ENCODE data around the gene TFAP2A. TPM values are rescaled to one million over a fixed set of nuclear protein-coding genes. Genes with fewer than 3 reads are reported as not detected.

TFAP2A gene
- total and polyA plus RNA-seq, 12 donors = 0.18 to 0.84 (median 0.49) TPM; not detected in 2

DNA sequence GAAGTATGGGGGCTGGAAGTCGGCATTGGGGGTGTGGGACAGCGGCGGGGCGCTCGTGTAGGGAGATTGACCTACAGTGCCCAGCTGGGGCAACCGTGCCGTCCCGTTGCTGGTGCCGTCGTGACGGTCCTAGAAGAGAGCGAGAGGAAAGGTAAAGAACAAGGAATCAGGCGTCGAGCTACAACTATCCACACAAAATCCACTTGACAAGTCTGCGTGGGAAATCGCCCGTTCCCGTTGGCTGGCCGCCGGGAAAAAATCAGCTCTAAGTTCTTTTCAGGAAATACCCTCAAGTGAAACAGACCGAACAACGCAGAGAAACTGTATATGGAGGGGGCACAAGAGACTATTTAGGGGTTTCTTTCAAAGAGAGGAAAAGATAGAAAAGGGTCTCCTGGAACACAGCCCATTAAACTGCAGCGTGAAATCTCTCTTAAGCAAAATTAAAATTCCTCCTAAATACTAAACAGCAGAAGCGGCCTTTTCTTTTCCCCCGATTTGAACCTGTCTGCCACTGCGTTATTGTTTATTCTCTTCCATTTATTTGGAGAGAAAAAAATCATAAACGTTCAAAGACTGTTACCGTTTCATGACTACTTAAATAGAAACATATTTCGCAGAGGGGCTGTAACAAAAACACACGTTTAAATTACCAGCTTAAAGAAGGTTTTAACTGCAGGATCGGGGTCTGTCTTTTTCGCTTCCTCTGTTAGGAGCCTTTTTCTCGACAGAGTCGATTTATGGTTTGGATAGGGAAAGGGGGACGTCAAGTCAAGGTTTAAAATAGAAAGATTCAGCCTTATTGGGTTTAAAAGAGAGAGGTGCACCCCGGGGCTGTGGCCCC lies 4.4 kb downstream of the TFAP2A start:
- TF ChIP-seq, protein P1, sequence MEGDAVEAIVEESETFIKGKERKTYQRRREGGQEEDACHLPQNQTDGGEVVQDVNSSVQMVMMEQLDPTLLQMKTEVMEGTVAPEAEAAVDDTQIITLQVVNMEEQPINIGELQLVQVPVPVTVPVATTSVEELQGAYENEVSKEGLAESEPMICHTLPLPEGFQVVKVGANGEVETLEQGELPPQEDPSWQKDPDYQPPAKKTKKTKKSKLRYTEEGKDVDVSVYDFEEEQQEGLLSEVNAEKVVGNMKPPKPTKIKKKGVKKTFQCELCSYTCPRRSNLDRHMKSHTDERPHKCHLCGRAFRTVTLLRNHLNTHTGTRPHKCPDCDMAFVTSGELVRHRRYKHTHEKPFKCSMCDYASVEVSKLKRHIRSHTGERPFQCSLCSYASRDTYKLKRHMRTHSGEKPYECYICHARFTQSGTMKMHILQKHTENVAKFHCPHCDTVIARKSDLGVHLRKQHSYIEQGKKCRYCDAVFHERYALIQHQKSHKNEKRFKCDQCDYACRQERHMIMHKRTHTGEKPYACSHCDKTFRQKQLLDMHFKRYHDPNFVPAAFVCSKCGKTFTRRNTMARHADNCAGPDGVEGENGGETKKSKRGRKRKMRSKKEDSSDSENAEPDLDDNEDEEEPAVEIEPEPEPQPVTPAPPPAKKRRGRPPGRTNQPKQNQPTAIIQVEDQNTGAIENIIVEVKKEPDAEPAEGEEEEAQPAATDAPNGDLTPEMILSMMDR (IDR thresholded peaks at IDR 0.05) = no peak
- no peak for TF ChIP-seq POLR2A (IDR thresholded peaks at IDR 0.05)
- H3K36me3 ChIP-seq (replicated peaks in 1 of 2) = no peaks in the 10 kb centered on the region
- H3K4me1 ChIP-seq (replicated peaks in 1 of 2) = peaks cover 19 to 25% of the 10 kb centered on the region in 2 donors
- WGBS, 4 donors = 13 to 18% (median 16%) methylated on average over 36 of the region's 36 CpGs
- H3K9me3 ChIP-seq (replicated peaks in 1 of 3) = no peaks in the 10 kb centered on the region
- peaks cover 59% of the 10 kb centered on the region for H3K27me3 ChIP-seq
- DNase-seq = no peak
- H3K4me3 ChIP-seq = no peak overlapping the region
- intact Hi-C loops (cut with DNase I) = loop anchor here in 1 of 2 donors (10.0 kb wide), 1 partner anchor 376 kb away; no protein-coding TSS in a partner anchor
- H3K27ac ChIP-seq = no peak overlapping the region

DNA sequence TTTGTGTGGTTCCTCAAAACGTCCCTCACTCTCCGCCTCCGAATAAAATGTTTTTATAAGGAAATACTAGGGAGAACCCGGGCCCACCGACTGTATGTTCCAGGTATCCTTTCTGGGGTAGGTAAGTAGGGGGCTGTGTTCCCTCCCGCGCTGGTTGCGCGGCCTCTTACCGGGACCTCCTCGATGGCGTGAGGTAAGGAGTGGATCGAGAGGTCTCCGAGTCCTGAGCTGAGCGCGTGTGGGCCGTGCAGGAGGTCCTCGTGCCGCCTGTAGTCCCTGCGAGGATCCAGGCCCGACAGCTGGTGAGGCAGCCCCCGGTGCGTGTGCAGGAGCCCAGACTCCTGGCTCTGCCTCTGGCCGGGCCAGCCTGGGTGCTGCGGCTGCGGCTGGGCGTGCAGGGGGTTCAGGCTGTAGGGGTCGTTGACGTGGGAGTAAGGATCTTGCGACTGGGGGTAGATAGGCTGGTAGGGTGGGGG lies 5.1 kb downstream of the TFAP2A start:
- Histone ChIP-seq H3K9me3 (replicated peaks in 1 of 3) (no peaks in the 10 kb centered on the region), H3K27ac (no peak overlapping the region), H3K4me1 (replicated peaks in 1 of 2) (peaks cover 19 to 26% of the 10 kb centered on the region in 2 donors), H3K36me3 (replicated peaks in 1 of 2) (no peaks in the 10 kb centered on the region), H3K4me3 (no peak overlapping the region), H3K27me3 (peaks cover 55% of the 10 kb centered on the region)
- intact Hi-C loops (cut with DNase I) = loop anchor here in 1 of 2 donors (10.0 kb wide), 1 partner anchor 375 kb away; no protein-coding TSS in a partner anchor
- TF ChIP-seq POLR2A (IDR thresholded peaks at IDR 0.05) = no peak
- TF ChIP-seq, protein P1 (IDR thresholded peaks at IDR 0.05) = no peak
- 11 to 20% (median 13%) methylated on average over 11 to 30 of the region's 30 CpGs for WGBS, 4 donors
- DNase-seq = no peak

DNA sequence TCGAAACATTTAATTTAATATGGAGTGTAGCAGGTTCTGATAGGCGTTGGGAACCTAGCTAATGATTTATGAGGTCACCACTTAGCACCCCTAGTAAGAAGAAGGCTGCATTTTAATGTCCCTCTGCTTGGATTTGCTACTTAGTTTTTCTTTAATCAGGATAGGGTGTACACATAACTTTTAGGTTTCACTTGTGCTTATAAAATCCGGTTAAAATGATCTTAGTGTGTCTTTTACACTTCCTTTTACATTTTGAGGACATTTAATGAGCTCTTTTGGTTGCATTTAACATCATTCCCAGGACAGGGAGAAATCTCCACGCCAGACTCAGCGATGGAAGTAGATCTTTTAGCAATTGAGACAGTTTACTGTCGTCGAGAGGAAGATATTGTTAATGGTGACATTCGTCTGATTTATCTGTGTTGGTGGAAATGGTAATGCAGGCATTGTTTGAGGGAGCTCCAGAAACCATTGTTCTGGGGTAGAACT lies 5.6 kb downstream of the TFAP2A start:
- Histone ChIP-seq H3K27me3 (peaks cover 50% of the 10 kb centered on the region), H3K4me3 (no peak overlapping the region), H3K27ac (no peak overlapping the region), H3K9me3 (replicated peaks in 1 of 3) (no peaks in the 10 kb centered on the region), H3K4me1 (replicated peaks in 1 of 2) (peaks cover 17 to 30% of the 10 kb centered on the region in 2 donors), H3K36me3 (replicated peaks in 1 of 2) (no peaks in the 10 kb centered on the region)
- TF ChIP-seq, protein P1 (IDR thresholded peaks at IDR 0.05) = no peak
- TF ChIP-seq POLR2A (IDR thresholded peaks at IDR 0.05) = no peak
- 21 to 29% (median 24%) methylated on average over 8 of the region's 8 CpGs for WGBS, 4 donors
- DNase-seq = no peak
- intact Hi-C loops (cut with DNase I) = no loop called here

DNA sequence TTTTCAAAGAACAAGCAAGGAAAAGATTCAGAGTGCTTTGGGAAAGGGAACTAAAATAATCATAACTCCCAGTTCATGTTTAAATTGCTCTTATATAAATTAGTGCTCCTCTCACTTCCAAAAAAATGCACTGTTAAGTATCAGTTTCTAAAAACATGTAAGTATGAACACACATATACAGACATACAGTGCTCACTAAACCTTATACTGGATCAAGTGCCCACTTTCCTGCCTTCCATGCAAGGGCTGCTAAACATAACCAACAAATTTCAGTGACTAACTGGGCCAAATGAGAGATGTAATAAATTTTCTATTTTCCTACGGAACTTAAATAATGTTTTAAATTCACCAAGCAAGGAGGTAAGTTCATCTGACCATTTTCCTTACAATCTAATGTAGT lies 6.4 kb downstream of the TFAP2A start:
- TF ChIP-seq POLR2A (IDR thresholded peaks at IDR 0.05) = no peak
- TF ChIP-seq, protein P1 (IDR thresholded peaks at IDR 0.05) = no peak
- DNase-seq = no peak
- no peak overlapping the region for H3K4me3 ChIP-seq
- intact Hi-C loops (cut with DNase I) = no loop called here
- H3K27me3 ChIP-seq = peaks cover 43% of the 10 kb centered on the region
- H3K4me1 ChIP-seq (replicated peaks in 1 of 2) = peaks cover 18 to 27% of the 10 kb centered on the region in 2 donors
- 18 to 38% (median 22%) methylated on average over 1 of the region's 1 CpG for WGBS, 4 donors
- no peaks in the 10 kb centered on the region for H3K36me3 ChIP-seq (replicated peaks in 1 of 2)
- no peaks in the 10 kb centered on the region for H3K9me3 ChIP-seq (replicated peaks in 1 of 3)
- no peak overlapping the region for H3K27ac ChIP-seq

All from adrenal gland (tissue), 12 donors.